ENCODE measurements around the gene CARD10.
A peak's percentile ranks its signal among the peaks of the same experiment; 100 is the strongest.

The CARD10 gene

GRCh38 chr22:37521236-37521739 lies 2.1 kb upstream of the CARD10 start:
- Histone ChIP-seq H3K4me2 (ENCODE audit: low read length) (no peak overlapping the region), H3K9ac (ENCODE audit: low read depth, low read length) (no peak overlapping the region), H3K4me3 (ENCODE audit: low read length) (no peak overlapping the region)

GRCh38 chr22:37520776-37521191 lies 1.6 kb upstream of the CARD10 start:
- Histone ChIP-seq H3K4me3 (ENCODE audit: low read length) (no peak overlapping the region), H3K4me2 (ENCODE audit: low read length) (no peak overlapping the region), H3K9me3 (replicated peaks; ENCODE audit: low read length) (no peaks in the 10 kb centered on the region), H3K4me1 (ENCODE audit: control insufficient read depth, insufficient read depth, low read length) (peaks cover 25% of the 10 kb centered on the region), H3K27me3 (ENCODE audit: control insufficient read depth, insufficient read depth, low read length) (no peaks in the 10 kb centered on the region), H3K36me3 (ENCODE audit: insufficient read depth, low read length) (peaks cover 7% of the 10 kb centered on the region), H3K9ac (ENCODE audit: low read depth, low read length) (no peak overlapping the region)

More at GRCh38 chr22:37521236-37521739, 2.1 kb upstream of the CARD10 start:
- Histone ChIP-seq H3K4me1 (ENCODE audit: control insufficient read depth, insufficient read depth, low read length) (peaks cover 30% of the 10 kb centered on the region), H3K27me3 (ENCODE audit: control insufficient read depth, insufficient read depth, low read length) (no peaks in the 10 kb centered on the region), H3K9me3 (replicated peaks; ENCODE audit: low read length) (no peaks in the 10 kb centered on the region), H3K36me3 (ENCODE audit: insufficient read depth, low read length) (peaks cover 3% of the 10 kb centered on the region)

- peak overlapping the region; percentile 83 for H3K4me2 ChIP-seq (ENCODE audit: low read length)
- peaks cover 17% of the 10 kb centered on the region for H3K4me1 ChIP-seq (ENCODE audit: control insufficient read depth, insufficient read depth, low read length)
- H3K4me3 ChIP-seq (ENCODE audit: low read length), result peak overlapping the region; percentile 85
- H3K9me3 ChIP-seq (replicated peaks; ENCODE audit: low read length), result no peaks in the 10 kb centered on the region
- peak overlapping the region; percentile 82 for H3K9ac ChIP-seq (ENCODE audit: low read depth, low read length)
- peaks cover 18% of the 10 kb centered on the region for H3K36me3 ChIP-seq (ENCODE audit: insufficient read depth, low read length)
- no peaks in the 10 kb centered on the region for H3K27me3 ChIP-seq (ENCODE audit: control insufficient read depth, insufficient read depth, low read length)
These were observed 527 bp downstream of the CARD10 start for GRCh38 chr22:37518509-37519267.

- Histone ChIP-seq H3K36me3 (ENCODE audit: insufficient read depth, low read length) (peaks cover 18% of the 10 kb centered on the region), H3K4me1 (ENCODE audit: control insufficient read depth, insufficient read depth, low read length) (peaks cover 22% of the 10 kb centered on the region), H3K27me3 (ENCODE audit: control insufficient read depth, insufficient read depth, low read length) (no peaks in the 10 kb centered on the region), H3K9me3 (replicated peaks; ENCODE audit: low read length) (no peaks in the 10 kb centered on the region), H3K4me2 (ENCODE audit: low read length) (peak overlapping the region; percentile 83), H3K4me3 (ENCODE audit: low read length) (peak overlapping the region; percentile 85), H3K9ac (ENCODE audit: low read depth, low read length) (peak overlapping the region; percentile 82)
These were observed 1.3 kb downstream of the CARD10 start for GRCh38 chr22:37517826-37518450.

GRCh38 chr22:37516456-37516855 lies 2.8 kb downstream of the CARD10 start:
- no peak overlapping the region for H3K9ac ChIP-seq (ENCODE audit: low read depth, low read length)
- no peak overlapping the region for H3K4me2 ChIP-seq (ENCODE audit: low read length)
- no peak overlapping the region for H3K4me3 ChIP-seq (ENCODE audit: low read length)
- peaks cover 36% of the 10 kb centered on the region for H3K4me1 ChIP-seq (ENCODE audit: control insufficient read depth, insufficient read depth, low read length)
- peaks cover 18% of the 10 kb centered on the region for H3K36me3 ChIP-seq (ENCODE audit: insufficient read depth, low read length)
- no peaks in the 10 kb centered on the region for H3K9me3 ChIP-seq (replicated peaks; ENCODE audit: low read length)
- H3K27me3 ChIP-seq (ENCODE audit: control insufficient read depth, insufficient read depth, low read length), result no peaks in the 10 kb centered on the region

- Histone ChIP-seq H3K36me3 (ENCODE audit: insufficient read depth, low read length) (peaks cover 18% of the 10 kb centered on the region), H3K27me3 (ENCODE audit: control insufficient read depth, insufficient read depth, low read length) (no peaks in the 10 kb centered on the region), H3K9me3 (replicated peaks; ENCODE audit: low read length) (no peaks in the 10 kb centered on the region), H3K4me2 (ENCODE audit: low read length) (no peak overlapping the region), H3K4me1 (ENCODE audit: control insufficient read depth, insufficient read depth, low read length) (peaks cover 36% of the 10 kb centered on the region), H3K9ac (ENCODE audit: low read depth, low read length) (no peak overlapping the region), H3K4me3 (ENCODE audit: low read length) (no peak overlapping the region)
These were observed 3.3 kb downstream of the CARD10 start for GRCh38 chr22:37515901-37516300.

- Histone ChIP-seq H3K36me3 (ENCODE audit: insufficient read depth, low read length) (peaks cover 18% of the 10 kb centered on the region), H3K9ac (ENCODE audit: low read depth, low read length) (no peak overlapping the region), H3K4me1 (ENCODE audit: control insufficient read depth, insufficient read depth, low read length) (peaks cover 34% of the 10 kb centered on the region), H3K9me3 (replicated peaks; ENCODE audit: low read length) (no peaks in the 10 kb centered on the region), H3K4me3 (ENCODE audit: low read length) (no peak overlapping the region), H3K27me3 (ENCODE audit: control insufficient read depth, insufficient read depth, low read length) (no peaks in the 10 kb centered on the region), H3K4me2 (ENCODE audit: low read length) (no peak overlapping the region)
These were observed 4.6 kb downstream of the CARD10 start for GRCh38 chr22:37514526-37515051.

- no peaks in the 10 kb centered on the region for H3K27me3 ChIP-seq (ENCODE audit: control insufficient read depth, insufficient read depth, low read length)
- peak overlapping the region; percentile 22 for H3K4me3 ChIP-seq (ENCODE audit: low read length)
- peak overlapping the region; percentile 57 for H3K4me2 ChIP-seq (ENCODE audit: low read length)
- H3K9me3 ChIP-seq (replicated peaks; ENCODE audit: low read length), result no peaks in the 10 kb centered on the region
- peaks cover 30% of the 10 kb centered on the region for H3K36me3 ChIP-seq (ENCODE audit: insufficient read depth, low read length)
- peaks cover 34% of the 10 kb centered on the region for H3K4me1 ChIP-seq (ENCODE audit: control insufficient read depth, insufficient read depth, low read length)
- no peak overlapping the region for H3K9ac ChIP-seq (ENCODE audit: low read depth, low read length)
These were observed 7.7 kb downstream of the CARD10 start for GRCh38 chr22:37511395-37512104.

- Histone ChIP-seq H3K4me2 (ENCODE audit: low read length) (no peak overlapping the region), H3K9ac (ENCODE audit: low read depth, low read length) (no peak overlapping the region), H3K4me3 (ENCODE audit: low read length) (no peak overlapping the region), H3K36me3 (ENCODE audit: insufficient read depth, low read length) (peaks cover 32% of the 10 kb centered on the region), H3K9me3 (replicated peaks; ENCODE audit: low read length) (no peaks in the 10 kb centered on the region), H3K27me3 (ENCODE audit: control insufficient read depth, insufficient read depth, low read length) (no peaks in the 10 kb centered on the region), H3K4me1 (ENCODE audit: control insufficient read depth, insufficient read depth, low read length) (peaks cover 34% of the 10 kb centered on the region)
These were observed 9.1 kb downstream of the CARD10 start for GRCh38 chr22:37510091-37510490.

GRCh38 chr22:37509059-37509860 lies 10.0 kb downstream of the CARD10 start:
- peak overlapping the region; percentile 29 for H3K9ac ChIP-seq (ENCODE audit: low read depth, low read length)
- no peak overlapping the region for H3K4me3 ChIP-seq (ENCODE audit: low read length)
- H3K27me3 ChIP-seq (ENCODE audit: control insufficient read depth, insufficient read depth, low read length), result no peaks in the 10 kb centered on the region
- H3K9me3 ChIP-seq (replicated peaks; ENCODE audit: low read length), result no peaks in the 10 kb centered on the region
- H3K4me1 ChIP-seq (ENCODE audit: control insufficient read depth, insufficient read depth, low read length), result peaks cover 30% of the 10 kb centered on the region
- H3K4me2 ChIP-seq (ENCODE audit: low read length), result peak overlapping the region; percentile 7
- peaks cover 31% of the 10 kb centered on the region for H3K36me3 ChIP-seq (ENCODE audit: insufficient read depth, low read length)

Measured in skeletal muscle satellite cell (primary cell).